GM12873 (cell line): ENCODE measurements around the gene UBALD1.

Experiments
- TF ChIP-seq, protein P1 (sequence below): IDR thresholded peaks from 2 replicates; pipeline ENCODE4 v1.5.1; 2012; ENCODE audit warnings: low read depth, mild to moderate bottlenecking, moderate library complexity, low read length, control low read depth; ENCODE audit not compliant: insufficient read depth; ENCODE audit errors: missing control alignments

Gene UBALD1

DNA sequence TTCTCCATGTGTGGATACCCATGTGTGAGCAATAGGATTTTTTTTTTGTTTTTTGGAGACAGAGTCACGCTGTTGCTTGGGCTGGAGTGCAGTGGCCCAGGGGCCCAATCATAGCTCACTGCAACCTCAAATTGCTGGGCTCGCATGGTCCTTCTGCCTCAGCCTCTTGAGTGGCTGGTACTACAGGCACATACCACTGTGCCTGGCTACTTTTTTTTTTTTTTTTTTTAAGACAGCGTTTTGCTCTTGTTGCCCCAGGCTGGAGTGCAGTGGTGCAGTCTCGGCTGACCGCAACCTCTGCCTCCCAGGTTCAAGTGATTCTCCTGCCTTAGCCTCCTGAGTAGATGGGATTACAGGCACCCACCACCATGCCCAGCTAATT, 26.6 kb upstream of the UBALD1 start:
- TF ChIP-seq, protein P1, sequence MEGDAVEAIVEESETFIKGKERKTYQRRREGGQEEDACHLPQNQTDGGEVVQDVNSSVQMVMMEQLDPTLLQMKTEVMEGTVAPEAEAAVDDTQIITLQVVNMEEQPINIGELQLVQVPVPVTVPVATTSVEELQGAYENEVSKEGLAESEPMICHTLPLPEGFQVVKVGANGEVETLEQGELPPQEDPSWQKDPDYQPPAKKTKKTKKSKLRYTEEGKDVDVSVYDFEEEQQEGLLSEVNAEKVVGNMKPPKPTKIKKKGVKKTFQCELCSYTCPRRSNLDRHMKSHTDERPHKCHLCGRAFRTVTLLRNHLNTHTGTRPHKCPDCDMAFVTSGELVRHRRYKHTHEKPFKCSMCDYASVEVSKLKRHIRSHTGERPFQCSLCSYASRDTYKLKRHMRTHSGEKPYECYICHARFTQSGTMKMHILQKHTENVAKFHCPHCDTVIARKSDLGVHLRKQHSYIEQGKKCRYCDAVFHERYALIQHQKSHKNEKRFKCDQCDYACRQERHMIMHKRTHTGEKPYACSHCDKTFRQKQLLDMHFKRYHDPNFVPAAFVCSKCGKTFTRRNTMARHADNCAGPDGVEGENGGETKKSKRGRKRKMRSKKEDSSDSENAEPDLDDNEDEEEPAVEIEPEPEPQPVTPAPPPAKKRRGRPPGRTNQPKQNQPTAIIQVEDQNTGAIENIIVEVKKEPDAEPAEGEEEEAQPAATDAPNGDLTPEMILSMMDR, result no peak

DNA sequence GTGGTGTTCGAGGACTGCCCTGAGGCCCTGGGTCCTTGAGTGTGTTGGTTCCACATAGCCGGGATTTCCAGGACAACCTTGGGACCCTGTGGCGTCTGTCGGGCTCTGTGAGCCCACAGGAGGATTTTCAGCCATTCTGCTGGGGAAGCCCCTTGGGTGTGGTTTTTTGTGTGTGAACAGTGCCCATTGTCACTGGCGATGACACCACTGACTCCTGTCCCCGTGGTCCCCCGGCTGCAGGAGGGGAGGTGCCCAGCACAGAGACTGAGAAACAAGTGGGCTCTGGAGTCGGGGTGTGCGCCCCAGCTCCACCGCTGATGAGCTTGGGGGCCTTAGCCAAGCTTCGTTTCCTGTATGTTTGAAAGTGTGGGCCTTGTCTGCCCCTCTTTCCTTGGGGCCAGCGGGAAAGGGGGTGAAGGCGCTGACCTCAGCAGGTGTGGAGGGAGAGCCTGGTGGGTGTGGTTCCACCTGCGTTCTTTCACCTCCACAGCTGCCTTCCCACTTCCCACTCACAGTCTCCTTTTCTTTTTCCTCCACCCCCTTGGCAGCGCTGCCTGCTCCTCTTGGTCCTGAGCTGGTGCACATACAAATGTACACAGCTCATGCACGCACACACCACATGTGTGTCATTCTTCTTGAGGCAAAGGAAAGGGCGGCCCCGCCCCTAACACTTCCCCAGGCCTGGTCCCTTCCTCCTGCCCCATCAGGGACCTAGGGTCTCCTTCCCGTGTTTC, 26.1 kb upstream of the UBALD1 start:
- TF ChIP-seq, protein P1, result no peak

DNA sequence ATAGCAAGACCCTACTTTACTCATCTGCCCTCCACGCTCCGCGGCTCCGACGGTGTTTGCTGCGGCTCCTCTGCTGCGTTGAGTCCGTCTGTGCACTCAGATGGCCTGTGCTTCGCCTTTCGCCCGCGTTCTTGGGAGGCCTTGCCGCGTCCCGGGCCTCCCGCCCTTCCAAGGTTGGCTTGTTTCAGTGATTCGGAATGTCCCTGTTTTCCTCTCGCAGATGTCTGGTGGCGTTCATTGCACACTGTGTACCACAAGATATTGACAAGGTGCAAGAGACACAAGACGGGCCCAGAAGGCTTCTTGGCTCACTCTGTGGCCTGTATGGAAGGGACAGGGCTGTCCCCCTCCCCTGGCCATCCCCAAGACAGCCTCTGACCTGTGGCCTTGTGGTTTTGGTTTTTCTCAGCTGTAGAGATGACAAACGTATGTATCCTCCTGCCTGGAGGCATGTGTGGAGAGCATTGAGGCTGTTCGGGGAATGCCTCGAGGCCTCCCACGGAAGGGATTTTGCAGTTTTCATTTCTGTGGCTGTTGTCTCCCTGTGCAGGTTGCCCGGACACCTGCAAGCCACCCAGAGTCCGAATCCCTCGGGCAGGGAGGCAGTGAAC, 25.3 kb upstream of the UBALD1 start:
- TF ChIP-seq, protein P1, result no peak

DNA sequence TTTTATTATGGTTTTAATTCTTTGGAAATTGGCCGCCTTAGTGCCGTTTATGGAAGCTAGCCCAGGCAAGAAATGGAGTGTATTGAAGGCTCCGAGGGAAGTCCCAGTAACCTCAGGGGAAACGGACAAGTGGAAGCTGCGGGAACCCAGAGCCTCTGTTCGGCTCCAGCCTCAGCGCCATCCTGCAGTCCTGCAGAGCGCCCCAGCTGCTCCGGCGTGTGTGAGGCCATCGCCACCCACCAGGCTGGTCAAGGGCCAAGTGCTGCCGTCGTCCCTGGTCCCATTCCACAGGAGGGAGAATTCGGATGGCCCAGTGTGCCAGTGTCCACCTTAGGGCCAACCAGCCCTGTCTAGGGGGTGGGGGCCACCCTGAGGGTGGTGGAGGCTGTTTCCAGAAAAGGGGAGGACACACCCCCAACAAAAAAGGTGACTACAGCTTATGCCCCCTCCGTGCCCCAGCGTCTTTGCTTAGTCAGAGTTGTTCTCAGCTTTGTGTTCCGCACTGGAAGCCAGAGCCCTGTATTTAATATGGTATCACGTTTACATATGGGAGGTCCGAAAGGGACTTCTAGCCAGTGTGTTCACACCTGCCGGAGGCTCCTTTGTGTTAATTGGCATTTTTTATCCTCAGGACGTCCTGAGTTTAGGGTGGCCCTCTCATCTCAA, 22.9 kb upstream of the UBALD1 start:
- TF ChIP-seq, protein P1, result no peak

DNA sequence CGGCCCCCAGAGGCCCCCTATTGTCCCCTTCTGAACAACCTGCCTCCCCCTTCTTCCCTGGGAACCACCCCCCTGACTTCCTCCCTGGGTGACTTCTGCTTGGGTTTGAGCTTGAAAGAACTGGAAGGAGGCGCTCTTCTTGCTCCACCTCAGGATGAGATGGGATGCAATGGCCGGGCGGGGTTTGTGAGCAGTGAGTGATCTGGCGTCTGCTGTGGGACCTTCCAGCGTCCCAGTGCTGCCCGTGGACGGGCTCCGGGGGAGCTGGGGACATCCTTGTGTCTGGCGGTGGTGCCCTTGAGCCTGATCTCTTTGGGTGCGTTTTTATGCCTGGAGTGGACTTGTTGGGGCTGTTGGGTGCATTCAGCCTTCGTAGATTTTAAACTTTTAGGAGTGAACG, 21.5 kb upstream of the UBALD1 start:
- TF ChIP-seq, protein P1, result no peak

DNA sequence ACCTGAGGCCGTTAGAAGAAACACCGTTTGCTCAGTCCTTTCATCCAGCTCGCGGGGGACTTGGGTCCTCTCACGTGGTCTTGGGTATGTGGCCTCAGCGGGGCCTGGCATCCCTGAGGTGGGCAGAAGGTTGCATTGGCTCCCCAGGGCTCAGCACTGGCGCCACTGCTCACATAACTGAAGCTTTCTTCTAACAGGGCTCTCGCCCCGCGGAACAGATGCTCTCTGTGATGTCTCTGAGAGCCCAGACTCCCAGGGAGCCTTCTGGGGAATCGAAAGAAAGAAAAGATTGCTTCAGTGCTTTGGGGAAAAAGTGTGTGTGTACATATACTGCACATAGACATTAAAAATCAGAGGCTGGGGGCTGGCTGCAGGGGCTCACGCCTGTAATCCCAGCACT, 20.1 kb upstream of the UBALD1 start:
- TF ChIP-seq, protein P1, result no peak

DNA sequence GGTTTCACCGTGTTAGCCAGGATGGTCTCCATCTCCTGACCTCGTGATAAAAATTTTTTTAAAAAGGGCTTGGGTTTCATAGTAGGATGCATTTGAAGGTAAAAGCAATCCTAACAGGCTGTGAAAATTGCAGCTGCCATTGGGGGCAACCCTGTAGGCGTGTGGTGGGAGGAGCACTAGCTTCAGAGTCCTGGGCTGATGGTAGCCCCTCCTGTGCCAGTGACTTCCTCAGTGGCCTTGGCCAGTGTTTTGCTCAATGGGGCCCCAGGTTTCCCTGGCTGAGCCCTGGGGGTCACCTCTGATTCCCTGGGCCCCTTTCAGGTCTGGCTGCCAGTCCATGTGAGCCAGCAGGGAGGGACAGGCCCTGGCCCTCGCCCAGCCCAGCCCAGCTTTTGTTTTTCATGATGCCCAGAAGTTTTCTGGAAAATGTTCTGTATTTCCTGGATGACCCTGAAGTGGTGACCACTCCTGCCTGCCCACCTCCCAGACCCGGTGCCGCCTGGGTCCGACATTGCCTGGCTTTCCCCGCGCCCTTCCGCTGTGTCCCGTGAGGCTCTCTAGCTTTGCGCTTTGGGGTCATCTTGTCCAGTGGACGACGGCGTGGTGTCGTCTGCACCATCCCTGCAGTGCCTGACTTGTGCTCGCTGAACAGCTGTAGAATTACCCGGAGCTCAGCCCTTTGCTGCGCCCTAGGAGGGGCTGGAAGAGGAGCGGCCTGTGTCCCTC, 19.4 kb upstream of the UBALD1 start:
- TF ChIP-seq, protein P1, result no peak
